Measurements from ENCODE around the gene ARMC12.

DNA sequence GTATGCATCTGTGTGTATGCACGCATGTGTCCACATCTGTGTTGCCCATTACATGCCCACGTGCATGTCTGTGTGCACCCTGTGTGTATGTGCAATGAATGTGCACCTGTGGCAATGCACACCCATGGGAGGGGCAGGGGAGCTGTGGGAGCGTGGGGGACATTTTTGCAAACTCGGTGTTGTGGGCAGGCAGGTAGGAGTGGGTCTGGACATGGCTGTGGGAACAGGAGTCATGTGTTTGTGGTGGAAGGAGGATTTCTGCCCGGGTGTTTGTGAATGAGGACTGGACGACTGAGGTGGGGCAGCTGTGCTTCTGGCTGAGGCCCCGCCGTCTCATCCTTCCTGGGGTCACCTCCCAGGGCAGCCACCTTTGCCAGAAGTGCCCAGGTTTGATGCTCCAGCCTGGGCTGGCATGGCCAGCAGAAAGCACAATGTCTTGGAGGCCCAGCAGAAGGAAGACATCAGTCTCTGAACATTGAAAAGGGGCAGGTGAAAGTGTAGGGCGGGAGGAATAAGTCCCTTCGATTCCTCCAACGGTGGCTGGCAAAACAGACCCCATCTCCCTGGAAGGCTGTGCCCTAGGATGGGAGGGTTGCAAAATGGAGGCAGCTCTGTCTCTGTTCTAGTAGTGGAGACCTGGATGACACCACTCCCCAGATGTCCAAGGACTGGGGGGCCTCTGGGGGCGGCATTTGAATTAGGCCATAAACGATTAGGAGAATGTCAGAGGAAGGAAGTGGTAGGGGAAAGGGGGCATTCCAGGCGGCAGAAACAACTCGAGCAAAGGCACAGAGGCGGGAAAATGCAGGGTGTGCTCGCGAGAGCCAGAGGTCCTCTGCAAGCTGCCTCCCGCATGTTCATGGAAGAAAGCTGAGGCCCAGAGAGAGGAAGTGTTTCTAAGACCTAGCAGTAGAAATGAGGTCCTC lies 19.1 kb upstream of the ARMC12 start:
- TF ChIP-seq, protein P1, sequence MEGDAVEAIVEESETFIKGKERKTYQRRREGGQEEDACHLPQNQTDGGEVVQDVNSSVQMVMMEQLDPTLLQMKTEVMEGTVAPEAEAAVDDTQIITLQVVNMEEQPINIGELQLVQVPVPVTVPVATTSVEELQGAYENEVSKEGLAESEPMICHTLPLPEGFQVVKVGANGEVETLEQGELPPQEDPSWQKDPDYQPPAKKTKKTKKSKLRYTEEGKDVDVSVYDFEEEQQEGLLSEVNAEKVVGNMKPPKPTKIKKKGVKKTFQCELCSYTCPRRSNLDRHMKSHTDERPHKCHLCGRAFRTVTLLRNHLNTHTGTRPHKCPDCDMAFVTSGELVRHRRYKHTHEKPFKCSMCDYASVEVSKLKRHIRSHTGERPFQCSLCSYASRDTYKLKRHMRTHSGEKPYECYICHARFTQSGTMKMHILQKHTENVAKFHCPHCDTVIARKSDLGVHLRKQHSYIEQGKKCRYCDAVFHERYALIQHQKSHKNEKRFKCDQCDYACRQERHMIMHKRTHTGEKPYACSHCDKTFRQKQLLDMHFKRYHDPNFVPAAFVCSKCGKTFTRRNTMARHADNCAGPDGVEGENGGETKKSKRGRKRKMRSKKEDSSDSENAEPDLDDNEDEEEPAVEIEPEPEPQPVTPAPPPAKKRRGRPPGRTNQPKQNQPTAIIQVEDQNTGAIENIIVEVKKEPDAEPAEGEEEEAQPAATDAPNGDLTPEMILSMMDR (IDR thresholded peaks at IDR 0.05) = no peak
- TF ChIP-seq POLR2A (IDR thresholded peaks at IDR 0.05) = no peak

All from thyroid gland (tissue), 4 donors.